ENCODE data around the gene RXFP4. TPM values are rescaled to one million over a fixed set of nuclear protein-coding genes. Genes with fewer than 3 reads are reported as not detected.
"Not testable (repeated sequence)": the region's sequence is repeated elsewhere in the genome, so short reads cannot be mapped to it uniquely, and the experiment has no call there.

RXFP4 gene
- total RNA-seq, 1 experiment from 2014 or later = not detected

- TF ChIP-seq CTCF (IDR thresholded peaks at IDR 0.05; ENCODE audit: unreplicated experiment) = no peak
- Mint-ChIP-seq H3K4me1 (ENCODE audit: low read depth, unreplicated experiment) (peaks cover 69% of the 10 kb centered on the region), H3K4me3 (ENCODE audit: low read depth, unreplicated experiment) (peak overlapping the region; percentile 78), H3K9me3 (ENCODE audit: low read depth, unreplicated experiment) (no peaks in the 10 kb centered on the region), H3K36me3 (ENCODE audit: insufficient read depth, unreplicated experiment) (peaks cover 71% of the 10 kb centered on the region), H3K27me3 (ENCODE audit: unreplicated experiment) (no peaks in the 10 kb centered on the region), H3K27ac (ENCODE audit: unreplicated experiment) (peak overlapping the region; percentile 84)
- no TSS peak for BruUV-seq (replicated peaks)
- CTCF ChIA-PET = no interaction called here
- DNase-seq = no peak
- intact Hi-C loops (cut with micrococcal nuclease; ENCODE audit: unreplicated experiment) = no loop called here
These were observed 40.0 kb downstream of the RXFP4 start for GRCh38 chr1:155981266-155982088.

- no peak for TF ChIP-seq CTCF (IDR thresholded peaks at IDR 0.05; ENCODE audit: unreplicated experiment)
- no TSS peak for BruUV-seq (replicated peaks)
- Mint-ChIP-seq H3K27me3 (ENCODE audit: unreplicated experiment) (no peaks in the 10 kb centered on the region), H3K4me1 (ENCODE audit: low read depth, unreplicated experiment) (peaks cover 62% of the 10 kb centered on the region), H3K4me3 (ENCODE audit: low read depth, unreplicated experiment) (peak overlapping the region; percentile 78), H3K9me3 (ENCODE audit: low read depth, unreplicated experiment) (no peaks in the 10 kb centered on the region), H3K27ac (ENCODE audit: unreplicated experiment) (peak overlapping the region; percentile 84), H3K36me3 (ENCODE audit: insufficient read depth, unreplicated experiment) (peaks cover 65% of the 10 kb centered on the region)
- intact Hi-C loops (cut with micrococcal nuclease; ENCODE audit: unreplicated experiment) = no loop called here
- CTCF ChIA-PET = no interaction called here
- no peak for DNase-seq
These were observed 40.7 kb downstream of the RXFP4 start for GRCh38 chr1:155982106-155982505.

GRCh38 chr1:155983191-155984024 lies 42.0 kb downstream of the RXFP4 start:
- Mint-ChIP-seq H3K27ac (ENCODE audit: unreplicated experiment) (peak overlapping the region; percentile 84), H3K4me3 (ENCODE audit: low read depth, unreplicated experiment) (peak overlapping the region; percentile 43), H3K36me3 (ENCODE audit: insufficient read depth, unreplicated experiment) (peaks cover 52% of the 10 kb centered on the region), H3K27me3 (ENCODE audit: unreplicated experiment) (no peaks in the 10 kb centered on the region), H3K9me3 (ENCODE audit: low read depth, unreplicated experiment) (peaks cover 4% of the 10 kb centered on the region), H3K4me1 (ENCODE audit: low read depth, unreplicated experiment) (peaks cover 61% of the 10 kb centered on the region)
- DNase-seq = peak; percentile 54
- no TSS peak for BruUV-seq (replicated peaks)
- CTCF ChIA-PET = interaction anchor here (0.5 to 1.3 kb wide), 6 partner anchors 21 to 256 kb away, joined by 3 to 7 read pairs (median 4); no protein-coding TSS in a partner anchor
- no peak for TF ChIP-seq CTCF (IDR thresholded peaks at IDR 0.05; ENCODE audit: unreplicated experiment)
- intact Hi-C loops (cut with micrococcal nuclease; ENCODE audit: unreplicated experiment) = loop anchor here (1.0 kb wide), 1 partner anchor 43 kb away; no protein-coding TSS in a partner anchor

- CTCF ChIA-PET = interaction anchor here (0.6 to 1.3 kb wide), 3 partner anchors 22 to 46 kb away, joined by 4 to 7 read pairs (median 6); no protein-coding TSS in a partner anchor
- no peaks in the 10 kb centered on the region for H3K27me3 Mint-ChIP-seq (ENCODE audit: unreplicated experiment)
- no TSS peak for BruUV-seq (replicated peaks)
- TF ChIP-seq CTCF (IDR thresholded peaks at IDR 0.05; ENCODE audit: unreplicated experiment) = no peak
- DNase-seq = no peak
- H3K9me3 Mint-ChIP-seq (ENCODE audit: low read depth, unreplicated experiment) = peaks cover 4% of the 10 kb centered on the region
- H3K36me3 Mint-ChIP-seq (ENCODE audit: insufficient read depth, unreplicated experiment) = peaks cover 43% of the 10 kb centered on the region
- no peak overlapping the region for H3K4me3 Mint-ChIP-seq (ENCODE audit: low read depth, unreplicated experiment)
- intact Hi-C loops (cut with micrococcal nuclease; ENCODE audit: unreplicated experiment) = loop anchor here (1.0 kb wide), 1 partner anchor 44 kb away; no protein-coding TSS in a partner anchor
- peak overlapping the region; percentile 84 for H3K27ac Mint-ChIP-seq (ENCODE audit: unreplicated experiment)
- peaks cover 64% of the 10 kb centered on the region for H3K4me1 Mint-ChIP-seq (ENCODE audit: low read depth, unreplicated experiment)
These were observed 42.9 kb downstream of the RXFP4 start for GRCh38 chr1:155984341-155984740.

- DNase-seq; H3K9me3 Mint-ChIP-seq (ENCODE audit: low read depth, unreplicated experiment); H3K4me3 Mint-ChIP-seq (ENCODE audit: low read depth, unreplicated experiment); BruUV-seq (replicated peaks); H3K27me3 Mint-ChIP-seq (ENCODE audit: unreplicated experiment): not testable (repeated sequence)
- Mint-ChIP-seq H3K4me1 (ENCODE audit: low read depth, unreplicated experiment) (peaks cover 56% of the 10 kb centered on the region), H3K27ac (ENCODE audit: unreplicated experiment) (peak overlapping the region; percentile 63), H3K36me3 (ENCODE audit: insufficient read depth, unreplicated experiment) (peaks cover 35% of the 10 kb centered on the region)
- CTCF ChIA-PET = interaction anchor here (0.6 to 1.1 kb wide), 2 partner anchors 18 to 46 kb away, joined by 3 to 6 read pairs; no protein-coding TSS in a partner anchor
- intact Hi-C loops (cut with micrococcal nuclease; ENCODE audit: unreplicated experiment) = loop anchor here (1.0 kb wide), 1 partner anchor 45 kb away; no protein-coding TSS in a partner anchor
These were observed 43.6 kb downstream of the RXFP4 start for GRCh38 chr1:155984903-155985645.
